Heart left ventricle (tissue), 13 donors: ENCODE data around the gene TNS1.

Source experiments
- CTCF ChIP-seq, 12 donors: fragments of 200-600 bp; sonication (generic) in 4 of 12; IDR thresholded peaks; one replicate each; pipeline versions ENCODE4 v1.5.0 to v1.8.0; 2018 to 2022; ENCODE audit warnings: antibody characterized with exemption in 12 of 12, mild to moderate bottlenecking in 5 of 12
- POLR2A ChIP-seq, 2 donors: fragments of 450-650 bp; IDR thresholded peaks; one replicate each; pipeline ENCODE4 v1.6.1; 2017; ENCODE audit warnings: antibody characterized with exemption in 2 of 2, mild to moderate bottlenecking in 2 of 2, moderate library complexity in 2 of 2
- donor health status: ischemic (EF 13 %, LVEDD 7.1; RV severe dilation, severe dysfunction).
- donor health status: DM: no; HTN: yes; CAD: no.
- donor health status: DM: no; HTN: no; CAD: no.
- donor health status: ischemic (EF 25% LVEDD 6.9; RV normal size, moderate dysfunction).
- donor health status: ischemic (EF 25% LVEDD 5.7; RV mildly dilated, moderate dysfunction).
- donor health status: ischemic (EF 35%, LVEDD 5.7; RV mildly dilated, moderate dysfunction).
- donor health status: nonischemic (EF 11% LVEDD 7.7; RV severe dilation, severe dysfunction).
- donor health status: DM: yes; HTN: yes; CAD: no.
- donor health status: PGD.
- donor health status: ischemic (EF 29% LVEDD 5.4; RV normal size, mild dysfunction).
- donor health status: nonischemic (EF 23%, LVEDD 6.1; RV moderate dilation, normal function).

GRCh38 chr2:217960351-217960750 is 42.4 kb downstream of the TNS1 start:
- no peak for TF ChIP-seq CTCF (IDR thresholded peaks at IDR 0.05)
- no peak for TF ChIP-seq POLR2A (IDR thresholded peaks at IDR 0.05)
